ENCODE measurements around the gene KLHL29.

DNA sequence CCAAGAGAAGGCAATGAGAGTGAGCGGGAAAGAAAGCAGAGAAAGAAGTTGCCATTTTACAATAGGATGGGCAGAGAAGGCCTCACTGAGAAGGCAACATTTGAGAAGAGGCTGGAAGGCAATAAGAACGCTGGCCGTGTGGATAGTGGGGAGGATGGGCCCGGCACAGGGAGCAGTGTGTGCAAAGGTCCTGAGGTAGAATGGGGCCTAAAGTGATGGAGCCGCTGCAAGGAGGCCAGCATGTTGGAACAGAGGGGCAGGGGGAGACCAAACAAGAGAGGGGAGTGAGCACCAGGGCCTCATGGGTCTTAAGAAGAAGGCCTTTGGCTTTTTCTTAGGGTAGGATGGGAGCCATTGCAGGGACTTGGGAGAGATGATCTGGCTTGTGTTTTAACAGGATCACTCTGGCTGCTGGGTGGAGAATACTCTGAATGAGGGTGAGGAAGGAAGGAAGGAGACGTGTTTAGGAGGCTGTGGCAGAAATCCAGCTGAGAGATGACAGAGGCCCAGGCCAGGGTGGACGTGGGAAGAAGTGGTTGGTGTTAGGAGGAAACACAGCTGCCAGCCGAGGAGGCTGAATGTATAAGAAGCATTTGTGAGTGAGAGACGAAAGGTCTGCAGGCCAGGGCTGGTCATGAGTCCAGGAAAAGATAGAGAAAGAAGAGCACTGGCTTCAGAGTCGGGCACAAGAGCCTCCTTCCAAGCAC is 159.8 kb downstream of the KLHL29 start:
- TF ChIP-seq, protein P1, sequence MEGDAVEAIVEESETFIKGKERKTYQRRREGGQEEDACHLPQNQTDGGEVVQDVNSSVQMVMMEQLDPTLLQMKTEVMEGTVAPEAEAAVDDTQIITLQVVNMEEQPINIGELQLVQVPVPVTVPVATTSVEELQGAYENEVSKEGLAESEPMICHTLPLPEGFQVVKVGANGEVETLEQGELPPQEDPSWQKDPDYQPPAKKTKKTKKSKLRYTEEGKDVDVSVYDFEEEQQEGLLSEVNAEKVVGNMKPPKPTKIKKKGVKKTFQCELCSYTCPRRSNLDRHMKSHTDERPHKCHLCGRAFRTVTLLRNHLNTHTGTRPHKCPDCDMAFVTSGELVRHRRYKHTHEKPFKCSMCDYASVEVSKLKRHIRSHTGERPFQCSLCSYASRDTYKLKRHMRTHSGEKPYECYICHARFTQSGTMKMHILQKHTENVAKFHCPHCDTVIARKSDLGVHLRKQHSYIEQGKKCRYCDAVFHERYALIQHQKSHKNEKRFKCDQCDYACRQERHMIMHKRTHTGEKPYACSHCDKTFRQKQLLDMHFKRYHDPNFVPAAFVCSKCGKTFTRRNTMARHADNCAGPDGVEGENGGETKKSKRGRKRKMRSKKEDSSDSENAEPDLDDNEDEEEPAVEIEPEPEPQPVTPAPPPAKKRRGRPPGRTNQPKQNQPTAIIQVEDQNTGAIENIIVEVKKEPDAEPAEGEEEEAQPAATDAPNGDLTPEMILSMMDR (IDR thresholded peaks at IDR 0.05; ENCODE audit: insufficient read depth, low read length) = no peak
- TF ChIP-seq, protein P2, sequence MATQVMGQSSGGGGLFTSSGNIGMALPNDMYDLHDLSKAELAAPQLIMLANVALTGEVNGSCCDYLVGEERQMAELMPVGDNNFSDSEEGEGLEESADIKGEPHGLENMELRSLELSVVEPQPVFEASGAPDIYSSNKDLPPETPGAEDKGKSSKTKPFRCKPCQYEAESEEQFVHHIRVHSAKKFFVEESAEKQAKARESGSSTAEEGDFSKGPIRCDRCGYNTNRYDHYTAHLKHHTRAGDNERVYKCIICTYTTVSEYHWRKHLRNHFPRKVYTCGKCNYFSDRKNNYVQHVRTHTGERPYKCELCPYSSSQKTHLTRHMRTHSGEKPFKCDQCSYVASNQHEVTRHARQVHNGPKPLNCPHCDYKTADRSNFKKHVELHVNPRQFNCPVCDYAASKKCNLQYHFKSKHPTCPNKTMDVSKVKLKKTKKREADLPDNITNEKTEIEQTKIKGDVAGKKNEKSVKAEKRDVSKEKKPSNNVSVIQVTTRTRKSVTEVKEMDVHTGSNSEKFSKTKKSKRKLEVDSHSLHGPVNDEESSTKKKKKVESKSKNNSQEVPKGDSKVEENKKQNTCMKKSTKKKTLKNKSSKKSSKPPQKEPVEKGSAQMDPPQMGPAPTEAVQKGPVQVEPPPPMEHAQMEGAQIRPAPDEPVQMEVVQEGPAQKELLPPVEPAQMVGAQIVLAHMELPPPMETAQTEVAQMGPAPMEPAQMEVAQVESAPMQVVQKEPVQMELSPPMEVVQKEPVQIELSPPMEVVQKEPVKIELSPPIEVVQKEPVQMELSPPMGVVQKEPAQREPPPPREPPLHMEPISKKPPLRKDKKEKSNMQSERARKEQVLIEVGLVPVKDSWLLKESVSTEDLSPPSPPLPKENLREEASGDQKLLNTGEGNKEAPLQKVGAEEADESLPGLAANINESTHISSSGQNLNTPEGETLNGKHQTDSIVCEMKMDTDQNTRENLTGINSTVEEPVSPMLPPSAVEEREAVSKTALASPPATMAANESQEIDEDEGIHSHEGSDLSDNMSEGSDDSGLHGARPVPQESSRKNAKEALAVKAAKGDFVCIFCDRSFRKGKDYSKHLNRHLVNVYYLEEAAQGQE (IDR thresholded peaks at IDR 0.05; ENCODE audit: insufficient replicate concordance, low read depth) = no peak
- TF ChIP-seq POLR2AphosphoS5 (IDR thresholded peaks at IDR 0.05; ENCODE audit: low read depth) = no peak
- no peak for TF ChIP-seq GABPA (IDR thresholded peaks at IDR 0.05; ENCODE audit: low read depth)

All from HL-60 (cell line).